HepG2 (cell line): Measurements from ENCODE around the gene TATDN3. TPM values are rescaled to one million over a fixed set of nuclear protein-coding genes. Genes with fewer than 3 reads are reported as not detected.

Experiments
- CREM ChIP-seq, 2 experiments: sonication (generic) in 1 of 2; formaldehyde crosslinking in 1 of 2; IDR thresholded peaks; 2 replicates each; pipeline versions ENCODE4 v1.4.0 to v1.6.1; 2016 to 2020; ENCODE audit warnings: antibody characterized with exemption in 1 of 2, mild to moderate bottlenecking in 1 of 2, missing genetic modification reagents in 1 of 2
- FOXA3 ChIP-seq: IDR thresholded peaks from 2 replicates; pipeline ENCODE4 v1.6.1; 2016; ENCODE audit warnings: missing genetic modification reagents, missing compliant biosample characterization
- FOXK2 ChIP-seq: fragments of 450-650 bp; IDR thresholded peaks from 2 replicates; pipeline ENCODE4 v1.6.1; 2016
- HNRNPL ChIP-seq: fragments of 200-400 bp; formaldehyde crosslinking; IDR thresholded peaks from 2 replicates; pipeline ENCODE4 v1.6.1; 2017; ENCODE audit warnings: mild to moderate bottlenecking, low read depth, low read length
- MAZ ChIP-seq, 2 experiments: sonication (generic) in 1 of 2; formaldehyde crosslinking in 1 of 2; IDR thresholded peaks; 2 replicates each; pipeline versions ENCODE4 v1.5.0 to v1.6.1; 2012 to 2020; ENCODE audit warnings: low read depth in 2 of 2, mild to moderate bottlenecking in 2 of 2, borderline replicate concordance in 1 of 2, improper control_type of control experiment in 1 of 2, low read length in 1 of 2, missing genetic modification reagents in 1 of 2, moderate library complexity in 1 of 2
- MXD1 ChIP-seq: sonication (generic); formaldehyde crosslinking; IDR thresholded peaks from 2 replicates; pipeline ENCODE4 v1.4.0; 2020; ENCODE audit warnings: mild to moderate bottlenecking, missing genetic modification reagents
- MXD4 ChIP-seq: IDR thresholded peaks from 2 replicates; pipeline ENCODE4 v1.6.1; 2016; ENCODE audit warnings: mild to moderate bottlenecking, missing biosample characterization, missing genetic modification reagents
- NFATC3 ChIP-seq: sonication (generic); formaldehyde crosslinking; IDR thresholded peaks from 2 replicates; pipeline ENCODE4 v1.5.1; 2020; ENCODE audit warnings: mild to moderate bottlenecking, missing genetic modification reagents
- RARA ChIP-seq: IDR thresholded peaks from 2 replicates; pipeline ENCODE4 v1.6.1; 2016; ENCODE audit warnings: missing genetic modification reagents, missing compliant biosample characterization
- TCF12 ChIP-seq, 2 experiments: fragments of 450-650 bp in 1 of 2; sonication (generic) in 1 of 2; formaldehyde crosslinking in 1 of 2; IDR thresholded peaks; 2 replicates each; pipeline versions ENCODE4 v1.6.1 to v1.8.0; 2017 to 2022; ENCODE audit warnings: antibody characterized with exemption in 1 of 2, mild to moderate bottlenecking in 1 of 2, missing genetic modification reagents in 1 of 2, moderate library complexity in 1 of 2
- U2AF1 ChIP-seq: fragments of 200-400 bp; formaldehyde crosslinking; optimal IDR thresholded peaks from 2 replicates; pipeline ENCODE3; 2017; ENCODE audit warnings: mild to moderate bottlenecking, low read depth, low read length
- ZBTB38 ChIP-seq: sonication (generic); formaldehyde crosslinking; IDR thresholded peaks from 2 replicates; pipeline ENCODE4 v1.5.1; 2020; ENCODE audit warnings: mild to moderate bottlenecking, missing genetic modification reagents
- ZBTB8A ChIP-seq: sonication (generic); formaldehyde crosslinking; IDR thresholded peaks from 2 replicates; pipeline ENCODE4 v1.4.0; 2020; ENCODE audit warnings: mild to moderate bottlenecking, low read depth, missing genetic modification reagents, borderline replicate concordance
- ZFP62 ChIP-seq: sonication (generic); formaldehyde crosslinking; IDR thresholded peaks from 2 replicates; pipeline ENCODE4 v1.4.0; 2020; ENCODE audit warnings: missing genetic modification reagents
- ZMYM3 ChIP-seq: sonication (generic); formaldehyde crosslinking; IDR thresholded peaks from 2 replicates; pipeline ENCODE4 v1.5.1; 2020; ENCODE audit warnings: mild to moderate bottlenecking, missing genetic modification reagents
- ZNF260 ChIP-seq: sonication (generic); formaldehyde crosslinking; IDR thresholded peaks from 2 replicates; pipeline ENCODE4 v1.4.0; 2020; ENCODE audit warnings: missing genetic modification reagents, low read depth, mild to moderate bottlenecking, borderline replicate concordance
- ZNF510 ChIP-seq: sonication (generic); formaldehyde crosslinking; IDR thresholded peaks from 2 replicates; pipeline ENCODE4 v1.4.0; 2020; ENCODE audit warnings: low read depth, mild to moderate bottlenecking, missing genetic modification reagents
- ZNF768 ChIP-seq: sonication (generic); formaldehyde crosslinking; IDR thresholded peaks from 2 replicates; pipeline ENCODE4 v1.4.0; 2020; ENCODE audit warnings: missing genetic modification reagents
- ZSCAN21 ChIP-seq: sonication (generic); formaldehyde crosslinking; IDR thresholded peaks from 2 replicates; pipeline ENCODE4 v1.8.0; 2022; ENCODE audit warnings: mild to moderate bottlenecking, missing genetic modification reagents, moderate library complexity, borderline replicate concordance
- polyA plus RNA-seq, 8 experiments: library from polyadenylated mRNA; depleted of rRNA in 3 of 8; stranded (reverse) in 7 of 8; unstranded in 1 of 8; fragments of >200 nt; fragmentation: Illumina TruSeq in 4 of 8; extraction: Trizol in 4 of 8; gene quantifications; 2 replicates each; pipeline versions ENCODE4 v1.2.1 to v1.2.3, GENCODE V29; 2011 to 2016; ENCODE audit warnings: low read depth in 4 of 8, missing spikeins in 1 of 8, mixed read lengths in 1 of 8; ENCODE audit not compliant: insufficient read depth in 1 of 8
- total RNA-seq, 5 experiments: library from RNA; depleted of rRNA; stranded (reverse); fragments of >200 nt; fragmentation: Illumina TruSeq; extraction: Trizol; gene quantifications; 2 replicates each; pipeline ENCODE4 v1.2.3, GENCODE V29; 2016; ENCODE audit warnings: low read depth in 1 of 5
- TF ChIP-seq, protein P1 (sequence below): sonication (generic); formaldehyde crosslinking; IDR thresholded peaks from 2 replicates; pipeline ENCODE4 v1.4.0; 2020; ENCODE audit warnings: missing genetic modification reagents
- TF ChIP-seq, protein P2 (sequence below): sonication (generic); formaldehyde crosslinking; IDR thresholded peaks from 2 replicates; pipeline ENCODE4 v1.5.0; 2020; ENCODE audit warnings: mild to moderate bottlenecking, missing genetic modification reagents
- TF ChIP-seq, protein P3 (sequence below): sonication (generic); formaldehyde crosslinking; IDR thresholded peaks from 2 replicates; pipeline ENCODE4 v1.9.0; 2021; ENCODE audit warnings: missing genetic modification reagents, borderline replicate concordance
- TF ChIP-seq, protein P4 (sequence below): sonication (generic); formaldehyde crosslinking; IDR thresholded peaks from 2 replicates; pipeline ENCODE4 v1.5.0; 2020; ENCODE audit warnings: mild to moderate bottlenecking, low read depth, missing genetic modification reagents, borderline replicate concordance

TATDN3 gene
- total and polyA plus RNA-seq, 2 of the 13 experiments (the other 11 are each of a cell fraction or from before 2014, with no cell fraction given): 7.3 to 8.6 TPM

GRCh38 chr1:212858461-212859265, 67.0 kb downstream of the TATDN3 start (continued):
- TF ChIP-seq ZBTB38 (CRISPR knock-in tag) (0 out of 2 replicates have a peak, but pooled peaks have one; percentile 1), ZFP62 (no peak), CREM (IDR thresholded peaks at IDR 0.05) (no peak), CREM (CRISPR knock-in tag; IDR thresholded peaks at IDR 0.05) (no peak), ZNF260 (CRISPR knock-in tag) (no peak), NFATC3 (CRISPR knock-in tag) (no peak), ZNF510 (CRISPR knock-in tag) (no peak), ZSCAN21 (CRISPR knock-in tag) (peak; percentile 91), HNRNPL (no peak), MAZ (IDR thresholded peaks at IDR 0.05; ENCODE audit: borderline replicate concordance, low read depth, low read length) (no peak), MAZ (CRISPR knock-in tag; IDR thresholded peaks at IDR 0.05; ENCODE audit: low read depth) (no peak), TCF12 (IDR thresholded peaks at IDR 0.05) (no peak), TCF12 (CRISPR knock-in tag; IDR thresholded peaks at IDR 0.05) (no peak), U2AF1 (no peak), ZNF768 (CRISPR knock-in tag) (peak; percentile 11; the same call in 1 of the 2 replicates), FOXA3 (CRISPR knock-in tag) (no peak), RARA (CRISPR knock-in tag) (no peak), MXD1 (CRISPR knock-in tag) (no peak), ZBTB8A (CRISPR knock-in tag) (no peak), ZMYM3 (CRISPR knock-in tag) (no peak; the same call in 1 of the 2 replicates), MXD4 (CRISPR knock-in tag) (no peak), FOXK2 (no peak)
- TF ChIP-seq, protein P1, sequence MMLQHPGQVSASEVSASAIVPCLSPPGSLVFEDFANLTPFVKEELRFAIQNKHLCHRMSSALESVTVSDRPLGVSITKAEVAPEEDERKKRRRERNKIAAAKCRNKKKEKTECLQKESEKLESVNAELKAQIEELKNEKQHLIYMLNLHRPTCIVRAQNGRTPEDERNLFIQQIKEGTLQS (CRISPR knock-in tag): peak; percentile 2; the same call in 1 of the 2 replicates
- TF ChIP-seq, protein P2, sequence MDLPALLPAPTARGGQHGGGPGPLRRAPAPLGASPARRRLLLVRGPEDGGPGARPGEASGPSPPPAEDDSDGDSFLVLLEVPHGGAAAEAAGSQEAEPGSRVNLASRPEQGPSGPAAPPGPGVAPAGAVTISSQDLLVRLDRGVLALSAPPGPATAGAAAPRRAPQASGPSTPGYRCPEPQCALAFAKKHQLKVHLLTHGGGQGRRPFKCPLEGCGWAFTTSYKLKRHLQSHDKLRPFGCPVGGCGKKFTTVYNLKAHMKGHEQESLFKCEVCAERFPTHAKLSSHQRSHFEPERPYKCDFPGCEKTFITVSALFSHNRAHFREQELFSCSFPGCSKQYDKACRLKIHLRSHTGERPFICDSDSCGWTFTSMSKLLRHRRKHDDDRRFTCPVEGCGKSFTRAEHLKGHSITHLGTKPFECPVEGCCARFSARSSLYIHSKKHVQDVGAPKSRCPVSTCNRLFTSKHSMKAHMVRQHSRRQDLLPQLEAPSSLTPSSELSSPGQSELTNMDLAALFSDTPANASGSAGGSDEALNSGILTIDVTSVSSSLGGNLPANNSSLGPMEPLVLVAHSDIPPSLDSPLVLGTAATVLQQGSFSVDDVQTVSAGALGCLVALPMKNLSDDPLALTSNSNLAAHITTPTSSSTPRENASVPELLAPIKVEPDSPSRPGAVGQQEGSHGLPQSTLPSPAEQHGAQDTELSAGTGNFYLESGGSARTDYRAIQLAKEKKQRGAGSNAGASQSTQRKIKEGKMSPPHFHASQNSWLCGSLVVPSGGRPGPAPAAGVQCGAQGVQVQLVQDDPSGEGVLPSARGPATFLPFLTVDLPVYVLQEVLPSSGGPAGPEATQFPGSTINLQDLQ (CRISPR knock-in tag): peak; percentile 37; the same call in 1 of the 2 replicates
- TF ChIP-seq, protein P3, sequence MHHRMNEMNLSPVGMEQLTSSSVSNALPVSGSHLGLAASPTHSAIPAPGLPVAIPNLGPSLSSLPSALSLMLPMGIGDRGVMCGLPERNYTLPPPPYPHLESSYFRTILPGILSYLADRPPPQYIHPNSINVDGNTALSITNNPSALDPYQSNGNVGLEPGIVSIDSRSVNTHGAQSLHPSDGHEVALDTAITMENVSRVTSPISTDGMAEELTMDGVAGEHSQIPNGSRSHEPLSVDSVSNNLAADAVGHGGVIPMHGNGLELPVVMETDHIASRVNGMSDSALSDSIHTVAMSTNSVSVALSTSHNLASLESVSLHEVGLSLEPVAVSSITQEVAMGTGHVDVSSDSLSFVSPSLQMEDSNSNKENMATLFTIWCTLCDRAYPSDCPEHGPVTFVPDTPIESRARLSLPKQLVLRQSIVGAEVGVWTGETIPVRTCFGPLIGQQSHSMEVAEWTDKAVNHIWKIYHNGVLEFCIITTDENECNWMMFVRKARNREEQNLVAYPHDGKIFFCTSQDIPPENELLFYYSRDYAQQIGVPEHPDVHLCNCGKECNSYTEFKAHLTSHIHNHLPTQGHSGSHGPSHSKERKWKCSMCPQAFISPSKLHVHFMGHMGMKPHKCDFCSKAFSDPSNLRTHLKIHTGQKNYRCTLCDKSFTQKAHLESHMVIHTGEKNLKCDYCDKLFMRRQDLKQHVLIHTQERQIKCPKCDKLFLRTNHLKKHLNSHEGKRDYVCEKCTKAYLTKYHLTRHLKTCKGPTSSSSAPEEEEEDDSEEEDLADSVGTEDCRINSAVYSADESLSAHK (CRISPR knock-in tag): no peak
- TF ChIP-seq, protein P4, sequence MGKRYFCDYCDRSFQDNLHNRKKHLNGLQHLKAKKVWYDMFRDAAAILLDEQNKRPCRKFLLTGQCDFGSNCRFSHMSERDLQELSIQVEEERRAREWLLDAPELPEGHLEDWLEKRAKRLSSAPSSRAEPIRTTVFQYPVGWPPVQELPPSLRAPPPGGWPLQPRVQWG (CRISPR knock-in tag): no peak
